HG02759 (cell line): Measurements from ENCODE around the gene PCDHGB3.
A peak's percentile ranks its signal among the peaks of the same experiment; 100 is the strongest.
"Not testable (repeated sequence)": the region's sequence is repeated elsewhere in the genome, so short reads cannot be mapped to it uniquely, and the experiment has no call there.

ENCODE experiments used
- ATAC-seq: cut with Tn5 transposase; IDR thresholded peaks from one replicate; pipeline ENCODE4 v1.9.1; 2021; ENCODE audit warnings: mild to moderate bottlenecking, moderate library complexity; ENCODE audit not compliant: unreplicated experiment

The PCDHGB3 gene

GRCh38 chr5:141356950-141357349 is 13.1 kb upstream of the PCDHGB3 start:
- ATAC-seq: no peak

GRCh38 chr5:141359790-141360426 is 10.1 kb upstream of the PCDHGB3 start, which contains the start of gene PCDHGB2:
PCDHGB2 (plus strand) TSS chr5:141359994; CDS start chr5:141360136, 142 bp downstream.
- peak; percentile 78 for ATAC-seq

GRCh38 chr5:141360685-141361084 is 9.4 kb upstream of the PCDHGB3 start:
- ATAC-seq: no peak

DNA sequence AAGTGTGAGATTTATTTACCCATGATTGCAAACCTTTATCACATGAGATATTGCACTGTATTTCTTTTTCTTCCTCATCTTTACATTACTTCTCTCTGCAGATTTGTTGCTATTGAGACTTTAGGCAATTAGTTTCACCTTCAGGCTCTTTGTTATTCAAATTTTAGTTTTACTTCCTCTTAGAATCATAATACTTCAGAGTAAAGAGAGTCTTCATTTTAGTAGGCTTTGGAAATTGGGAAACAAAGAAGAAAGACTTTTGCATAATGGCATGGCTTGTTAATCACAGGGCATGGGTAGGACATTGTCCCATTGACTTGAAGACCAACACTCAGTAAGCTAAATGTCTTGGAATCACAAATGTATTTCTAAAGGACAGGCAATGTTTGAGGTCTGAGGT is 7.3 kb upstream of the PCDHGB3 start:
- ATAC-seq: no peak

- no peak for ATAC-seq
These were observed 5.9 kb upstream of the PCDHGB3 start, which contains the start of gene PCDHGA5 for GRCh38 chr5:141363952-141364660. PCDHGA5 (plus strand) TSS chr5:141364162; CDS start chr5:141364331, 169 bp downstream.

- ATAC-seq: no peak
These were observed 3.8 kb upstream of the PCDHGB3 start for GRCh38 chr5:141366016-141366896.

GRCh38 chr5:141371572-141372475 is 1.8 kb downstream of the PCDHGB3 start:
- no peak for ATAC-seq

DNA sequence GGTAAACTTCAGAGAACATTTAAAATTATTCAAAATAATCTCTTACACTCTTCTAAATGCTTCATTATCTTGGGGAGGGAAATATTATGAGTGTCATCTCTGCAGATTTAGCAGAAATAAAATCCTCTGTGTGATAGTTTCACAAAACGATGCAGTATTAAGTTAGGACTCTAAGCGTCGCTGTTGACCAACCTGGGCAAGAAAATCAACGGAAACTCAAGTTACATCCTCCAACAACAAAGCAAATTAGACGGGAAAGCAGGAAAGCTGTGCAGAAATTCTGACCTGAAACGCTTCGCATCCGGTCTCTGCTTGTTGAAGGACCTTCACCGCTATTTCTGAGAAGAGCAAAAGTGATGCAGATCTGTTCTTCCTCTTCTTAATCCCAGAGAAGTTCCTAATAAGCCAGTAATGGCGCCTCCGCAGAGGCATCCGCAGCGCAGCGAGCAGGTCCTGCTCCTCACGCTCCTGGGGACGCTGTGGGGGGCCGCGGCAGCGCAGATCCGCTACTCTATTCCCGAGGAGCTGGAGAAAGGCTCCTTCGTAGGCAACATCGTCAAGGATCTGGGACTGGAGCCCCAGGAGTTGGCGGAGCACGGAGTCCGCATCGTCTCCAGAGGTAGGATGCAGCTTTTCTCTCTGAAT is 3.8 kb downstream of the PCDHGB3 start, which contains the start of gene PCDHGA6:
TSS of gene PCDHGA6 (plus strand) at position 219 of the 645 bp plus-strand sequence. CDS start at position 412, 193 bp downstream.
- ATAC-seq: no peak

DNA sequence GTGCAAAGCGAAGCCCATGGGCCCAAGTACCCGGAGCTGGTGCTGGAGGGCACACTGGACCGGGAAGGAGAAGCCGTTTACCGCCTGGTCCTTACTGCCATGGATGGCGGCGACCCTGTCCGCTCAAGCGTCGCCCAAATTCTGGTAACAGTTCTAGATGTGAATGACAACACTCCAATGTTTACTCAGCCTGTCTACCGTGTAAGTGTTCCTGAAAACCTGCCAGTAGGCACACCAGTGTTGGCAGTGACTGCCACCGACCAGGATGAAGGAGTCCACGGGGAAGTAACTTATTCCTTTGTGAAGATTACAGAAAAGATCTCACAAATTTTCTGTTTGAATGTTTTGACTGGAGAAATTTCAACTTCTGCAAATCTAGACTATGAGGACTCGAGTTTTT is 4.6 kb downstream of the PCDHGB3 start:
- no peak for ATAC-seq

DNA sequence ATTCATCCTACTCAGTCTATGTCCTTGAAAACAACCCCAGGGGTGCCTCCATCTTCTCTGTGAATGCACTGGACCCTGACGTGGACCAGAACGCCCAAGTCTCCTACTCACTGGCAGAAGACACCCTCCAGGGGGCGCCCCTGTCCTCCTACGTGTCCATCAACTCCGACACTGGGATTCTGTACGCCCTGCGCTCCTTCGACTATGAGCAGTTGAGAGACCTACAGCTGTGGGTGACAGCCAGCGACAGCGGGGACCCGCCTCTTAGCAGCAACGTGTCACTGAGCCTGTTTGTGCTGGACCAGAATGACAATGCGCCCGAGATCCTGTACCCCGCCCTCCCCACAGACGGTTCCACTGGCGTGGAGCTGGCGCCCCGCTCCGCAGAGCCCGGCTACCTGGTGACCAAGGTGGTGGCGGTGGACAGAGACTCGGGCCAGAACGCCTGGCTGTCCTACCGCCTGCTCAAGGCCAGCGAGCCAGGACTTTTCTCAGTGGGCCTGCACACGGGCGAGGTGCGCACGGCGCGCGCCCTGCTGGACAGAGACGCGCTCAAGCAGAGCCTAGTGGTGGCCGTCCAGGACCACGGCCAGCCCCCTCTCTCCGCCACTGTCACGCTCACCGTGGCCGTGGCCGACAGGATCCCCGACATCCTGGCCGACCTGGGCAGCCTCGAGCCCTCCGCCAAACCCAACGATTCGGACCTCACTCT is 5.6 kb downstream of the PCDHGB3 start:
- not testable (repeated sequence) for ATAC-seq

DNA sequence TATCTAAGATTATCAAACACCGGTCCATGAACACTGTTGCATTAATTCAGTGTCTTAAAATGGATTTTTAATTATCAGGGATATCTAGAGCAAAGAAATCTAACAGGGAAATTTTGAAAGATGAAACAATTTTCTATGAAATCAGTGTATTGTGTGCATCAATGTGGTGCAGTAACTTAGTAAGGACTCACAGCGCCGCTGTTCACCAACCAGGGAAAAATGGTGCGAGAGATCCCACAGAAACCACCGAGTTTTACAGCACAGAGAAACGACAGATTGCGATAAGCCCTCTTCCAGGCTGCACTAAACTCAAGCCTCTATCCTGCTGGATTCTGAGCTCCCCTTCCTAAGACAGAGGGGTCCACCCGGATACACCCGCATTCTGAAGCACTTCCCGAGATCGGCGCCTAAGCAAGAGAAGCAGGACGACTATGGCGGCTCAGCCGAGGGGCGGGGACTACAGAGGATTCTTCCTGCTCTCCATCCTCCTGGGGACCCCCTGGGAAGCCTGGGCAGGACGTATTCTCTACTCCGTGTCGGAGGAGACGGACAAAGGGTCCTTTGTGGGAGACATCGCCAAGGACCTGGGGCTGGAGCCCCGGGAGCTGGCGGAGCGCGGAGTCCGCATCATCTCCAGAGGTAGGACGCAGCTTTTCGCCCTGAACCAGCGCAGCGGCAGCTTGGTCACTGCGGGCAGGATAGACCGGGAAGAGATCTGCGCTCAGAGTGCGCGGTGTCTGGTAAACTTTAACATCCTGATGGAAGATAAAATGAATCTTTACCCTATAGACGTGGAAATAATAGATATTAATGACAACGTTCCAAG is 12.6 kb downstream of the PCDHGB3 start, which contains the start of gene PCDHGA7:
TSS of gene PCDHGA7 (plus strand) at position 274 of the 826 bp plus-strand sequence. CDS start at position 432, 158 bp downstream.
- ATAC-seq: no peak

GRCh38 chr5:141383345-141383744 is 13.3 kb downstream of the PCDHGB3 start:
- ATAC-seq: no peak

DNA sequence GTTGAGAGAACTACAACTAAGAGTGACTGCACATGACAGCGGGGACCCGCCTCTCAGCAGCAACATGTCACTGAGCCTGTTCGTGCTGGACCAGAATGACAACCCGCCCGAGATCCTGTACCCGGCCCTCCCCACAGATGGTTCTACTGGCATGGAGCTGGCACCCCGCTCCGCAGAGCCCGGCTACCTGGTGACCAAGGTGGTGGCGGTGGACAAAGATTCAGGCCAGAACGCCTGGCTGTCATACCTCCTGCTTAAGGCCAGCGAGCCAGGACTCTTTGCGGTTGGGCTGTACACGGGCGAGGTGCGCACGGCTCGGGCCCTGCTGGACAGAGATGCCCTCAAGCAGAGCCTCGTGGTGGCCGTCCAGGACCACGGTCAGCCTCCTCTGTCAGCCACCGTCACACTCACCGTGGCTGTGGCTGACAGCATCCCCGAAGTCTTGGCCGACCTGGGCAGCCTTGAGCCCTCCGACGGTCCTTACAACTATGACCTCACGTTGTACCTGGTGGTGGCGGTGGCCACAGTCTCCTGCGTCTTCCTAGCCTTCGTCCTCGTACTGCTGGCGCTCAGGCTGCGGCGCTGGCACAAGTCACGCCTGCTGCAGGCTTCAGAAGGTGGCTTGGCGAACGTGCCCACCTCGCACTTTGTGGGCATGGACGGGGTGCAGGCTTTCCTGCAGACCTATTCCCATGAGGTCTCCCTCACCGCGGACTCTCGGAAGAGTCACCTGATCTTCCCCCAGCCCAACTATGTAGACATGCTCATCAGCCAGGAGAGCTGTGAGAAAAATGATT is 14.6 kb downstream of the PCDHGB3 start:
- no peak for ATAC-seq

DNA sequence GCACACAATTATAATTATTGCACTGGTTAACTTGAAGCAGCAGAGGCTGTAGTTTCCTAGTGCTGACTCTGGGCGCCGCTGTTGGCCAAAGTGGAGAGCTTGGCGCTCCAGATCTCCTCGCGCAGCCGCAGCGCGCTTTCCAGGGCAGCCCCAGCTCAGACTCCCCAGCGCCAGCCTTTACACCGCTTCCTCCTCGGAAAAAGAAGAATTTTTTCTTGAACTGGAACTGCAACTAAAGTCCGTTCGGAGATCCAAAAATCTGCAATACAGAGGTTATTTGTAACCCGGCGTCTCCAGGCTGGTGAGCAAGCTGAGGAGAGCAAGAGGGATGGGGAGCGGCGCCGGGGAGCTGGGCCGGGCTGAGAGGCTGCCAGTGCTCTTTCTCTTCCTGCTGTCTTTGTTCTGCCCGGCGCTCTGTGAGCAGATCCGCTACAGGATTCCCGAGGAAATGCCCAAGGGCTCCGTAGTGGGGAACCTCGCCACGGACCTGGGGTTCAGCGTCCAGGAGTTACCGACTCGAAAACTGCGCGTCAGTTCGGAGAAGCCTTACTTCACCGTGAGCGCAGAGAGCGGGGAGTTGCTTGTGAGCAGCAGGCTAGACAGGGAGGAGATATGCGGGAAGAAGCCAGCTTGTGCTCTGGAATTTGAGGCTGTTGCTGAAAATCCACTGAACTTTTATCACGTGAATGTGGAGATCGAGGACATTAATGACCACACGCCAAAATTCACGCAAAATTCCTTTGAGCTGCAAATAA is 17.7 kb downstream of the PCDHGB3 start, which contains the start of gene PCDHGB4:
TSS of gene PCDHGB4 (plus strand) at position 142 of the 755 bp plus-strand sequence. CDS start at position 329, 187 bp downstream.
- peak; percentile 70 for ATAC-seq

DNA sequence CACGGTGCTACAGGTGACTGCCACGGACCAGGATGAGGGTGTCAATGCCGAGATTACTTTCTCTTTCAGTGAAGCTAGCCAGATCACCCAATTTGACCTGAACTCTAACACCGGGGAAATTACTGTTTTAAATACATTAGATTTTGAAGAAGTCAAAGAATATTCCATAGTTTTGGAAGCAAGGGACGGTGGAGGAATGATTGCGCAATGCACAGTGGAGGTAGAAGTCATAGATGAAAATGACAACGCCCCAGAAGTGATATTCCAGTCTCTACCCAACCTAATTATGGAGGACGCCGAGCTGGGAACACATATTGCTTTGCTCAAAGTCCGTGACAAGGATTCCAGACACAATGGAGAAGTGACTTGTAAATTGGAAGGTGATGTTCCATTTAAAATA is 18.6 kb downstream of the PCDHGB3 start:
- ATAC-seq: no peak
